Measurements from ENCODE around the gene RBM33. TPM values are rescaled to one million over a fixed set of nuclear protein-coding genes. Genes with fewer than 3 reads are reported as not detected.

RBM33 gene
- total and polyA plus RNA-seq, 2 of the 13 experiments (the other 11 are each of a cell fraction or from before 2014, with no cell fraction given) = 12.4 to 28.9 TPM

GRCh38 chr7:155682484-155682883 lies 38.0 kb downstream of the RBM33 start (continued):
- TF ChIP-seq ZFYVE20 (CRISPR knock-in tag; IDR thresholded peaks at IDR 0.05; ENCODE audit: borderline replicate concordance, low read depth) (no peak), RBAK (CRISPR knock-in tag; IDR thresholded peaks at IDR 0.05) (no peak), ZNF589 (CRISPR knock-in tag; conservative IDR thresholded peaks at IDR 0.05) (no peak), ZNF121 (CRISPR knock-in tag; IDR thresholded peaks at IDR 0.05) (peak; percentile 43; the same call in 1 of the 2 replicates), SRSF9 (IDR thresholded peaks at IDR 0.05; ENCODE audit: borderline replicate concordance, insufficient read depth, low read depth, low read length, poor library complexity, severe bottlenecking) (no peak), NBN (conservative IDR thresholded peaks at IDR 0.05) (no peak), HDAC2 (CRISPR knock-in tag; IDR thresholded peaks at IDR 0.05) (peak; percentile 94), LBX2 (CRISPR knock-in tag; IDR thresholded peaks at IDR 0.05; ENCODE audit: borderline replicate concordance) (no peak), ARNTL (CRISPR knock-in tag; IDR thresholded peaks at IDR 0.05) (peak; percentile 71; the same call in 1 of the 2 replicates), MTF2 (CRISPR knock-in tag; IDR thresholded peaks at IDR 0.05; ENCODE audit: borderline replicate concordance) (no peak), HOXA9 (CRISPR knock-in tag; IDR thresholded peaks at IDR 0.05; ENCODE audit: borderline replicate concordance) (no peak), SAP130 (CRISPR knock-in tag; IDR thresholded peaks at IDR 0.05; ENCODE audit: low read depth) (peak; percentile 87), ATF2 (CRISPR knock-in tag; IDR thresholded peaks at IDR 0.05) (peak; percentile 74; the same call in 1 of the 2 replicates)
- TF ChIP-seq, protein P1, sequence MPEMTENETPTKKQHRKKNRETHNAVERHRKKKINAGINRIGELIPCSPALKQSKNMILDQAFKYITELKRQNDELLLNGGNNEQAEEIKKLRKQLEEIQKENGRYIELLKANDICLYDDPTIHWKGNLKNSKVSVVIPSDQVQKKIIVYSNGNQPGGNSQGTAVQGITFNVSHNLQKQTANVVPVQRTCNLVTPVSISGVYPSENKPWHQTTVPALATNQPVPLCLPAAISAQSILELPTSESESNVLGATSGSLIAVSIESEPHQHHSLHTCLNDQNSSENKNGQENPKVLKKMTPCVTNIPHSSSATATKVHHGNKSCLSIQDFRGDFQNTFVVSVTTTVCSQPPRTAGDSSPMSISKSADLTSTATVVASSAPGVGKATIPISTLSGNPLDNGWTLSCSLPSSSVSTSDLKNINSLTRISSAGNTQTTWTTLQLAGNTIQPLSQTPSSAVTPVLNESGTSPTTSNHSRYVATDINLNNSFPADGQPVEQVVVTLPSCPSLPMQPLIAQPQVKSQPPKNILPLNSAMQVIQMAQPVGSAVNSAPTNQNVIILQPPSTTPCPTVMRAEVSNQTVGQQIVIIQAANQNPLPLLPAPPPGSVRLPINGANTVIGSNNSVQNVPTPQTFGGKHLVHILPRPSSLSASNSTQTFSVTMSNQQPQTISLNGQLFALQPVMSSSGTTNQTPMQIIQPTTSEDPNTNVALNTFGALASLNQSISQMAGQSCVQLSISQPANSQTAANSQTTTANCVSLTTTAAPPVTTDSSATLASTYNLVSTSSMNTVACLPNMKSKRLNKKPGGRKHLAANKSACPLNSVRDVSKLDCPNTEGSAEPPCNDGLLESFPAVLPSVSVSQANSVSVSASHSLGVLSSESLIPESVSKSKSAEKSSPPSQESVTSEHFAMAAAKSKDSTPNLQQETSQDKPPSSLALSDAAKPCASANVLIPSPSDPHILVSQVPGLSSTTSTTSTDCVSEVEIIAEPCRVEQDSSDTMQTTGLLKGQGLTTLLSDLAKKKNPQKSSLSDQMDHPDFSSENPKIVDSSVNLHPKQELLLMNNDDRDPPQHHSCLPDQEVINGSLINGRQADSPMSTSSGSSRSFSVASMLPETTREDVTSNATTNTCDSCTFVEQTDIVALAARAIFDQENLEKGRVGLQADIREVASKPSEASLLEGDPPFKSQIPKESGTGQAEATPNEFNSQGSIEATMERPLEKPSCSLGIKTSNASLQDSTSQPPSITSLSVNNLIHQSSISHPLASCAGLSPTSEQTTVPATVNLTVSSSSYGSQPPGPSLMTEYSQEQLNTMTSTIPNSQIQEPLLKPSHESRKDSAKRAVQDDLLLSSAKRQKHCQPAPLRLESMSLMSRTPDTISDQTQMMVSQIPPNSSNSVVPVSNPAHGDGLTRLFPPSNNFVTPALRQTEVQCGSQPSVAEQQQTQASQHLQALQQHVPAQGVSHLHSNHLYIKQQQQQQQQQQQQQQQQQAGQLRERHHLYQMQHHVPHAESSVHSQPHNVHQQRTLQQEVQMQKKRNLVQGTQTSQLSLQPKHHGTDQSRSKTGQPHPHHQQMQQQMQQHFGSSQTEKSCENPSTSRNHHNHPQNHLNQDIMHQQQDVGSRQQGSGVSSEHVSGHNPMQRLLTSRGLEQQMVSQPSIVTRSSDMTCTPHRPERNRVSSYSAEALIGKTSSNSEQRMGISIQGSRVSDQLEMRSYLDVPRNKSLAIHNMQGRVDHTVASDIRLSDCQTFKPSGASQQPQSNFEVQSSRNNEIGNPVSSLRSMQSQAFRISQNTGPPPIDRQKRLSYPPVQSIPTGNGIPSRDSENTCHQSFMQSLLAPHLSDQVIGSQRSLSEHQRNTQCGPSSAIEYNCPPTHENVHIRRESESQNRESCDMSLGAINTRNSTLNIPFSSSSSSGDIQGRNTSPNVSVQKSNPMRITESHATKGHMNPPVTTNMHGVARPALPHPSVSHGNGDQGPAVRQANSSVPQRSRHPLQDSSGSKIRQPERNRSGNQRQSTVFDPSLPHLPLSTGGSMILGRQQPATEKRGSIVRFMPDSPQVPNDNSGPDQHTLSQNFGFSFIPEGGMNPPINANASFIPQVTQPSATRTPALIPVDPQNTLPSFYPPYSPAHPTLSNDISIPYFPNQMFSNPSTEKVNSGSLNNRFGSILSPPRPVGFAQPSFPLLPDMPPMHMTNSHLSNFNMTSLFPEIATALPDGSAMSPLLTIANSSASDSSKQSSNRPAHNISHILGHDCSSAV (CRISPR knock-in tag; IDR thresholded peaks at IDR 0.05; ENCODE audit: borderline replicate concordance) = no peak
- TF ChIP-seq, protein P2, sequence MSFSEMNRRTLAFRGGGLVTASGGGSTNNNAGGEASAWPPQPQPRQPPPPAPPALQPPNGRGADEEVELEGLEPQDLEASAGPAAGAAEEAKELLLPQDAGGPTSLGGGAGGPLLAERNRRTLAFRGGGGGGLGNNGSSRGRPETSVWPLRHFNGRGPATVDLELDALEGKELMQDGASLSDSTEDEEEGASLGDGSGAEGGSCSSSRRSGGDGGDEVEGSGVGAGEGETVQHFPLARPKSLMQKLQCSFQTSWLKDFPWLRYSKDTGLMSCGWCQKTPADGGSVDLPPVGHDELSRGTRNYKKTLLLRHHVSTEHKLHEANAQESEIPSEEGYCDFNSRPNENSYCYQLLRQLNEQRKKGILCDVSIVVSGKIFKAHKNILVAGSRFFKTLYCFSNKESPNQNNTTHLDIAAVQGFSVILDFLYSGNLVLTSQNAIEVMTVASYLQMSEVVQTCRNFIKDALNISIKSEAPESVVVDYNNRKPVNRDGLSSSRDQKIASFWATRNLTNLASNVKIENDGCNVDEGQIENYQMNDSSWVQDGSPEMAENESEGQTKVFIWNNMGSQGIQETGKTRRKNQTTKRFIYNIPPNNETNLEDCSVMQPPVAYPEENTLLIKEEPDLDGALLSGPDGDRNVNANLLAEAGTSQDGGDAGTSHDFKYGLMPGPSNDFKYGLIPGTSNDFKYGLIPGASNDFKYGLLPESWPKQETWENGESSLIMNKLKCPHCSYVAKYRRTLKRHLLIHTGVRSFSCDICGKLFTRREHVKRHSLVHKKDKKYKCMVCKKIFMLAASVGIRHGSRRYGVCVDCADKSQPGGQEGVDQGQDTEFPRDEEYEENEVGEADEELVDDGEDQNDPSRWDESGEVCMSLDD (CRISPR knock-in tag; IDR thresholded peaks at IDR 0.05; ENCODE audit: borderline replicate concordance) = no peak
